Measurements from ENCODE around the gene KIAA0408. TPM values are rescaled to one million over a fixed set of nuclear protein-coding genes. Genes with fewer than 3 reads are reported as not detected.

KIAA0408 gene
- total and polyA plus RNA-seq, 9 of the 15 experiments (the other 6 are each of a cell fraction or from before 2014, with no cell fraction given): 0.11 TPM; not detected in 8

DNA sequence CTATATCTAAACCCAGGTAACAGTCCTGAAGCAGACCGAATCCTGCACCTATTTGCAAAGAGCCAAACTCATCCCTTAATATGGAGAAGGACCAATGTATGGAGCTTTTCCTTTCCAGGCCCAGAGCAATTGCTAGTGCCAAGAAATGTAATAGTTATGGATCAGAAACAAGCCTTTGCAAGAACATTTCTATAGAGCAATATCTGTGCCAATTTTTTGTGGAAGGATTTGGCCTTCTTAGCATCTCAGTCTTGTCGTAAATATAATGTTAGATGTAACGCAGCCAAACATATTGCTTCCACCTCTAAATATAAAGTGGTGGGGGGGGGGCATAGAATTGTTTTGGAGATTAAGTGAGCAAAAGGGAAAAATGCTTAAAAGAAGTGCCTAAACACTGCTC, 2.7 kb downstream of the KIAA0408 start:
- no peaks in the 10 kb centered on the region for H3K36me3 ChIP-seq (ENCODE audit: control insufficient read depth, insufficient read depth, low read length)
- WGBS (ENCODE audit: insufficient coverage, low coverage, missing lambda C conversion rate): 0% methylated on average over 3 of the region's 3 CpGs
- ChIA-PET POLR2A (no interaction called here), CTCF (ENCODE audit: low intra/inter-chr PET ratio) (no interaction called here)
- H3K9me3 ChIP-seq (replicated peaks; ENCODE audit: control insufficient read depth, insufficient read depth, low read depth, low read length): no peaks in the 10 kb centered on the region
- in situ Hi-C loops (cut with MboI) (no loop called here), intact Hi-C loops (cut with micrococcal nuclease) (no loop called here)
- no peaks in the 10 kb centered on the region for H4K20me1 ChIP-seq (replicated peaks; ENCODE audit: control insufficient read depth, insufficient read depth, low read length)
- DNase-seq (ENCODE audit: extremely low read depth in 1 of 4, low spot score in 3 of 4): no peak
- no peak for FAIRE-seq
- no TSS peak for BruUV-seq (replicated peaks)
- no peak overlapping the region for H3K27ac ChIP-seq (ENCODE audit: extremely low read depth, low read depth, low read length)
- no peak overlapping the region for H3K4me3 ChIP-seq
- no peaks in the 10 kb centered on the region for H3K27me3 ChIP-seq (ENCODE audit: control insufficient read depth in 2 of 2, insufficient read depth in 2 of 2, low read length in 2 of 2)
- no peak for ATAC-seq
- no peak overlapping the region for H2AFZ ChIP-seq (ENCODE audit: low read depth, low read length)
- no peak overlapping the region for H3K4me2 ChIP-seq (ENCODE audit: insufficient read depth, low read length)
- H3K9ac ChIP-seq (ENCODE audit: insufficient read depth in 1 of 2, low read depth in 2 of 2, low read length in 2 of 2): no peak overlapping the region
- TF ChIP-seq RFX5 (IDR thresholded peaks at IDR 0.05; ENCODE audit: low read depth, low read length): no peak
- no peaks in the 10 kb centered on the region for H3K9me1 ChIP-seq (ENCODE audit: control insufficient read depth, insufficient read depth, low read length)
- no peaks in the 10 kb centered on the region for H3K4me1 ChIP-seq (replicated peaks in 1 of 2; ENCODE audit: control insufficient read depth in 2 of 2, insufficient read depth in 2 of 2, low read length in 2 of 2)
- no peaks in the 10 kb centered on the region for H3K79me2 ChIP-seq (ENCODE audit: control insufficient read depth, insufficient read depth, low read length)

DNA sequence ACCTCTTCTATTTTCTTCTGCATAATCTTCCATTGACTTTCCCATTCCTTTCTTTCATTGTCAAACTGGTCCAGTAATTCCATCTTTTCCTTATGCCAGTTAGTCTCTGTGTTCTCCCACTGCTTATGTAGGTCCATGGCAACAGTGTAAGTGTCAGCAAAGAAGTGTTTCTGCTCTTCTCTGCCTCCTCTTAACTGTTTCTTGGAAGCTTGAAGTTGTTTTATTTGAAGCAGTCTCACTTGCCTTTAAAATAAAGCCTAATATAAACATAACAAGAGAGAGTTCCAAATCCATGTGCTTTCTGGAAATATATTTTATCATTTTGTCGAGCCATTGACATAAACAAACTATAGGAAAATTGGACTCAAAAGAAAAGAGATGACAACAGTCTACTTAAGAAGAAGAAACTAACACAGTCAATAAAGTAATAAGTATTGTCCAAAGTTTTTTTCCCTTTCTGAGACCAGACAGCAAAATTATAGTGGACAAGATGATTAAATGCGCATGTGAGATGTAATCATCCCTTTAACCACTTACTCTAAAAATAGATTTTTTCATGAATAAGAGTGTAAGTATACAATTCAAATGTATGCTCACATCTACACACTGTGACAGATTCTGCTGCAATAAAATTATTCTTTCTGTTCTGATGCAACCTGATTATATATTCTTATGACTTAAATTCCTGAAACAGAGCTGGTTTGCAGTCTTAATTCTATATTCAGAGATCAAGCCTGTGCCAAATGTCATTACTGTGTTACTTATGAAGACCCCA, 5.2 kb downstream of the KIAA0408 start:
- no peak overlapping the region for H2AFZ ChIP-seq (ENCODE audit: low read depth, low read length)
- H3K27me3 ChIP-seq (ENCODE audit: control insufficient read depth in 2 of 2, insufficient read depth in 2 of 2, low read length in 2 of 2): no peaks in the 10 kb centered on the region
- no TSS peak for BruUV-seq (replicated peaks)
- CTCF ChIA-PET (ENCODE audit: low intra/inter-chr PET ratio): no interaction called here
- H3K9me1 ChIP-seq (ENCODE audit: control insufficient read depth, insufficient read depth, low read length): no peaks in the 10 kb centered on the region
- no peaks in the 10 kb centered on the region for H3K9me3 ChIP-seq (replicated peaks; ENCODE audit: control insufficient read depth, insufficient read depth, low read depth, low read length)
- no peak for DNase-seq (ENCODE audit: extremely low read depth in 1 of 4, low spot score in 3 of 4)
- no peak overlapping the region for H3K4me3 ChIP-seq
- 0% methylated on average over 2 of the region's 2 CpGs for WGBS (ENCODE audit: insufficient coverage, low coverage, missing lambda C conversion rate)
- in situ Hi-C loops (cut with MboI): no loop called here
- intact Hi-C loops (cut with micrococcal nuclease): no loop called here
- H3K27ac ChIP-seq (ENCODE audit: extremely low read depth, low read depth, low read length): no peak overlapping the region
- POLR2A ChIA-PET: no interaction called here
- ATAC-seq: no peak
- H3K4me2 ChIP-seq (ENCODE audit: insufficient read depth, low read length): no peak overlapping the region
- no peaks in the 10 kb centered on the region for H3K36me3 ChIP-seq (ENCODE audit: control insufficient read depth, insufficient read depth, low read length)
- no peaks in the 10 kb centered on the region for H3K79me2 ChIP-seq (ENCODE audit: control insufficient read depth, insufficient read depth, low read length)
- H3K4me1 ChIP-seq (replicated peaks in 1 of 2; ENCODE audit: control insufficient read depth in 2 of 2, insufficient read depth in 2 of 2, low read length in 2 of 2): no peaks in the 10 kb centered on the region
- no peaks in the 10 kb centered on the region for H4K20me1 ChIP-seq (replicated peaks; ENCODE audit: control insufficient read depth, insufficient read depth, low read length)
- no peak for FAIRE-seq
- no peak overlapping the region for H3K9ac ChIP-seq (ENCODE audit: insufficient read depth in 1 of 2, low read depth in 2 of 2, low read length in 2 of 2)
- TF ChIP-seq, protein P1, sequence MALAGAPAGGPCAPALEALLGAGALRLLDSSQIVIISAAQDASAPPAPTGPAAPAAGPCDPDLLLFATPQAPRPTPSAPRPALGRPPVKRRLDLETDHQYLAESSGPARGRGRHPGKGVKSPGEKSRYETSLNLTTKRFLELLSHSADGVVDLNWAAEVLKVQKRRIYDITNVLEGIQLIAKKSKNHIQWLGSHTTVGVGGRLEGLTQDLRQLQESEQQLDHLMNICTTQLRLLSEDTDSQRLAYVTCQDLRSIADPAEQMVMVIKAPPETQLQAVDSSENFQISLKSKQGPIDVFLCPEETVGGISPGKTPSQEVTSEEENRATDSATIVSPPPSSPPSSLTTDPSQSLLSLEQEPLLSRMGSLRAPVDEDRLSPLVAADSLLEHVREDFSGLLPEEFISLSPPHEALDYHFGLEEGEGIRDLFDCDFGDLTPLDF (CRISPR knock-in tag; IDR thresholded peaks at IDR 0.05): no peak
- TF ChIP-seq, protein P2, sequence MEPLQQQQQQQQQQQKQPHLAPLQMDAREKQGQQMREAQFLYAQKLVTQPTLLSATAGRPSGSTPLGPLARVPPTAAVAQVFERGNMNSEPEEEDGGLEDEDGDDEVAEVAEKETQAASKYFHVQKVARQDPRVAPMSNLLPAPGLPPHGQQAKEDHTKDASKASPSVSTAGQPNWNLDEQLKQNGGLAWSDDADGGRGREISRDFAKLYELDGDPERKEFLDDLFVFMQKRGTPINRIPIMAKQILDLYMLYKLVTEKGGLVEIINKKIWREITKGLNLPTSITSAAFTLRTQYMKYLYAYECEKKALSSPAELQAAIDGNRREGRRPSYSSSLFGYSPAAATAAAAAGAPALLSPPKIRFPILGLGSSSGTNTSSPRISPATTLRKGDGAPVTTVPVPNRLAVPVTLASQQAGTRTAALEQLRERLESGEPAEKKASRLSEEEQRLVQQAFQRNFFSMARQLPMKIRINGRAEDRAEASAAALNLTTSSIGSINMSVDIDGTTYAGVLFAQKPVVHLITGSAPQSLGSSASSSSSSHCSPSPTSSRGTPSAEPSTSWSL (CRISPR knock-in tag; IDR thresholded peaks at IDR 0.05; ENCODE audit: borderline replicate concordance): no peak
- no peak for TF ChIP-seq KLF13 (tag; IDR thresholded peaks at IDR 0.05; ENCODE audit: borderline replicate concordance, low read depth)
- no peak for TF ChIP-seq ELF1 (tag; IDR thresholded peaks at IDR 0.05)
- TF ChIP-seq ERF (CRISPR knock-in tag; IDR thresholded peaks at IDR 0.05): no peak
- TF ChIP-seq, protein P3, sequence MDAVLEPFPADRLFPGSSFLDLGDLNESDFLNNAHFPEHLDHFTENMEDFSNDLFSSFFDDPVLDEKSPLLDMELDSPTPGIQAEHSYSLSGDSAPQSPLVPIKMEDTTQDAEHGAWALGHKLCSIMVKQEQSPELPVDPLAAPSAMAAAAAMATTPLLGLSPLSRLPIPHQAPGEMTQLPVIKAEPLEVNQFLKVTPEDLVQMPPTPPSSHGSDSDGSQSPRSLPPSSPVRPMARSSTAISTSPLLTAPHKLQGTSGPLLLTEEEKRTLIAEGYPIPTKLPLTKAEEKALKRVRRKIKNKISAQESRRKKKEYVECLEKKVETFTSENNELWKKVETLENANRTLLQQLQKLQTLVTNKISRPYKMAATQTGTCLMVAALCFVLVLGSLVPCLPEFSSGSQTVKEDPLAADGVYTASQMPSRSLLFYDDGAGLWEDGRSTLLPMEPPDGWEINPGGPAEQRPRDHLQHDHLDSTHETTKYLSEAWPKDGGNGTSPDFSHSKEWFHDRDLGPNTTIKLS (IDR thresholded peaks at IDR 0.05; ENCODE audit: borderline replicate concordance, low read depth): no peak
- TF ChIP-seq ZNF282 (CRISPR knock-in tag; IDR thresholded peaks at IDR 0.05): no peak
- TF ChIP-seq, protein P4, sequence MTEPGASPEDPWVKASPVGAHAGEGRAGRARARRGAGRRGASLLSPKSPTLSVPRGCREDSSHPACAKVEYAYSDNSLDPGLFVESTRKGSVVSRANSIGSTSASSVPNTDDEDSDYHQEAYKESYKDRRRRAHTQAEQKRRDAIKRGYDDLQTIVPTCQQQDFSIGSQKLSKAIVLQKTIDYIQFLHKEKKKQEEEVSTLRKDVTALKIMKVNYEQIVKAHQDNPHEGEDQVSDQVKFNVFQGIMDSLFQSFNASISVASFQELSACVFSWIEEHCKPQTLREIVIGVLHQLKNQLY (CRISPR knock-in tag; conservative IDR thresholded peaks at IDR 0.05): no peak
